Breast epithelium (tissue), 4 donors: ENCODE data around the gene TJAP1. TPM values are rescaled to one million over a fixed set of nuclear protein-coding genes. Genes with fewer than 3 reads are reported as not detected.

Experiments used
- DNase-seq, 2 donors: peaks; one replicate each; pipeline ENCODE4 v3.0.0-alpha.2; 2019; ENCODE audit warnings: low spot score in 2 of 2
- H3K27ac ChIP-seq, 2 donors: fragments of 200-600 bp; sonication (generic) in 1 of 2; one replicate each; pipeline ENCODE4 v1.5.1; 2016 to 2019; ENCODE audit warnings: mild to moderate bottlenecking in 1 of 2
- H3K27me3 ChIP-seq, 2 donors: fragments of 200-600 bp; sonication (generic) in 1 of 2; one replicate each; pipeline versions ENCODE4 v1.5.1 to v1.6.0; 2017 to 2019; ENCODE audit warnings: control low read depth in 1 of 2, mild to moderate bottlenecking in 1 of 2
- H3K36me3 ChIP-seq: fragments of 200-600 bp; one replicate; pipeline ENCODE4 v1.5.1; 2019
- H3K4me1 ChIP-seq, 2 donors: fragments of 200-600 bp; sonication (generic); one replicate each; pipeline ENCODE4 v1.5.1; 2016 to 2019; ENCODE audit warnings: control low read depth in 1 of 2
- H3K4me3 ChIP-seq, 3 donors: fragments of 200-600 bp; sonication (generic); 1 replicate in 2 of 3; 2 replicates in 1 of 3; pipeline ENCODE4 v1.5.1; 2016 to 2019; ENCODE audit warnings: mild to moderate bottlenecking in 3 of 3, moderate library complexity in 2 of 3
- H3K9me3 ChIP-seq, 2 donors: fragments of 200-600 bp; sonication (generic) in 1 of 2; one replicate each; pipeline ENCODE4 v1.5.1; 2016 to 2019; ENCODE audit warnings: control low read depth in 1 of 2
- CTCF ChIP-seq, 3 donors: fragments of 450-650 bp; IDR thresholded peaks; one replicate each; pipeline ENCODE4 v1.5.1; 2016 to 2017; ENCODE audit warnings: antibody characterized with exemption in 3 of 3, mild to moderate bottlenecking in 3 of 3, moderate library complexity in 3 of 3
- POLR2A ChIP-seq: fragments of 450-650 bp; IDR thresholded peaks from one replicate; pipeline ENCODE4 v1.6.1; 2016; ENCODE audit warnings: antibody characterized with exemption, mild to moderate bottlenecking, moderate library complexity
- POLR2AphosphoS5 ChIP-seq, 3 donors: sonication (generic); formaldehyde crosslinking; IDR thresholded peaks; one replicate each; pipeline ENCODE4 v1.6.1; 2017; ENCODE audit warnings: antibody characterized with exemption in 3 of 3
- intact Hi-C: fragments of 100-400 bp; cut with DNase I; formaldehyde crosslinking; loops from one replicate; pipeline ENCODE4 v1.15.1; 2023; ENCODE audit warnings: low total_unique reads
- total RNA-seq, 3 donors: library from RNA; depleted of rRNA; stranded (reverse); fragments of >200 nt; gene quantifications; one replicate each; pipeline ENCODE4 v1.1.0, GENCODE V29; 2016

TJAP1 gene
- total RNA-seq, 3 donors from 2014 or later = 18.6 to 21.8 (median 21.3) TPM

- H3K27ac ChIP-seq = no peak overlapping the region
- DNase-seq = no peak
- no peak for TF ChIP-seq CTCF (IDR thresholded peaks at IDR 0.05)
- TF ChIP-seq POLR2A = no peak
- no peak for TF ChIP-seq POLR2AphosphoS5 (IDR thresholded peaks at IDR 0.05)
- peaks cover 4% of the 10 kb centered on the region for H3K36me3 ChIP-seq
- no peaks in the 10 kb centered on the region for H3K4me1 ChIP-seq
- no peak overlapping the region for H3K4me3 ChIP-seq
- no peaks in the 10 kb centered on the region for H3K9me3 ChIP-seq
- intact Hi-C loops = loop anchor here (10.0 kb wide), 2 partner anchors 50 to 140 kb away; partner anchors contain the start of genes DLK2 and ZNF318
- H3K27me3 ChIP-seq = no peaks in the 10 kb centered on the region
Measured at GRCh38 chr6:43504756-43505593, 27.6 kb downstream of the TJAP1 start.

GRCh38 chr6:43505718-43506117 is 28.3 kb downstream of the TJAP1 start:
- no peak for DNase-seq
- intact Hi-C loops = loop anchor here (10.0 kb wide), 2 partner anchors 51 to 141 kb away; partner anchors contain the start of genes DLK2 and ZNF318
- TF ChIP-seq POLR2A (no peak), POLR2AphosphoS5 (IDR thresholded peaks at IDR 0.05) (no peak), CTCF (IDR thresholded peaks at IDR 0.05) (no peak)
- no peak overlapping the region for H3K27ac ChIP-seq
- H3K4me3 ChIP-seq = no peak overlapping the region
- H3K27me3 ChIP-seq = no peaks in the 10 kb centered on the region
- no peaks in the 10 kb centered on the region for H3K4me1 ChIP-seq
- no peaks in the 10 kb centered on the region for H3K9me3 ChIP-seq
- peaks cover 4% of the 10 kb centered on the region for H3K36me3 ChIP-seq

GRCh38 chr6:43506171-43506570 is 28.8 kb downstream of the TJAP1 start:
- TF ChIP-seq CTCF (IDR thresholded peaks at IDR 0.05) = no peak
- no peak for TF ChIP-seq POLR2AphosphoS5 (IDR thresholded peaks at IDR 0.05)
- no peak for TF ChIP-seq POLR2A
- no peak for DNase-seq
- Histone ChIP-seq H3K4me3 (no peak overlapping the region), H3K36me3 (peaks cover 4% of the 10 kb centered on the region), H3K9me3 (no peaks in the 10 kb centered on the region), H3K27me3 (no peaks in the 10 kb centered on the region), H3K4me1 (no peaks in the 10 kb centered on the region), H3K27ac (peak overlapping the region in 1 of 2 donors; percentile 40)
- intact Hi-C loops = loop anchor here (10.0 kb wide), 2 partner anchors 51 to 141 kb away; partner anchors contain the start of genes DLK2 and ZNF318

GRCh38 chr6:43506667-43507471 is 29.5 kb downstream of the TJAP1 start:
- DNase-seq = peak; percentile 61 to 78
- H3K4me3 ChIP-seq = no peak overlapping the region
- peak overlapping the region in 1 of 2 donors; percentile 40 for H3K27ac ChIP-seq
- no peaks in the 10 kb centered on the region for H3K4me1 ChIP-seq
- TF ChIP-seq CTCF (IDR thresholded peaks at IDR 0.05) (peak; percentile 84 to 96 (median 92)), POLR2AphosphoS5 (IDR thresholded peaks at IDR 0.05) (no peak)
- H3K36me3 ChIP-seq = peaks cover 5% of the 10 kb centered on the region
- H3K9me3 ChIP-seq = no peaks in the 10 kb centered on the region
- intact Hi-C loops = loop anchor here (10.0 kb wide), 2 partner anchors 52 to 142 kb away; partner anchors contain the start of genes DLK2 and ZNF318
- H3K27me3 ChIP-seq = no peaks in the 10 kb centered on the region
